Measurements from ENCODE around the gene MIDN.

The MIDN gene

DNA sequence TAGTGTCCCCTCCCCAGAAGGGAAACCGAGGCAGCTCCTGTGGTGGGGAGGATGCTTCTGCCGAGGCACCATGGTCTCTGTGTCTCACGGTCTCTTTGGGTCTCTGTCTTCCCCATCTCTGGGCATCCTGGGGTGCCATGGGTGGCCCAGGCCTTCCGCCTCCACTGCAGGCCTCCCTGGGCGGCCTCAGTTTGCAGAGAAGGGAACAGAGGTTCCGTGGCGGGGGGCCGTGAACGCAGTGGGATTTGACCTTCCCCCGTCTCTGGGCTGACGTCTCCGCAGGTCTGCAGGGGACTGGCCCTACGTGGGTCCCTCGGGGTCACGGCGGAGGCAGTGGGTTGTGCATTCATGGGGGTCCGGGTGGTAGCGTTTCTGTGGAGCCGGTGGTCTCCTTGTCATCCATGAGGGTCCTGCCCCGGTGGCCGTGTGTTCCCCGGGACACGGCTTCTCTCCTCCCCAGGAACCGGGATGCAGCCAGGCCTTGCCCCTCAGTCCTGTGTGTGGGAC, 41.9 kb downstream of the MIDN start:
- no peak overlapping the region for H3K4me3 ChIP-seq (ENCODE audit: low read depth, low read length)
- TF ChIP-seq, protein P1, sequence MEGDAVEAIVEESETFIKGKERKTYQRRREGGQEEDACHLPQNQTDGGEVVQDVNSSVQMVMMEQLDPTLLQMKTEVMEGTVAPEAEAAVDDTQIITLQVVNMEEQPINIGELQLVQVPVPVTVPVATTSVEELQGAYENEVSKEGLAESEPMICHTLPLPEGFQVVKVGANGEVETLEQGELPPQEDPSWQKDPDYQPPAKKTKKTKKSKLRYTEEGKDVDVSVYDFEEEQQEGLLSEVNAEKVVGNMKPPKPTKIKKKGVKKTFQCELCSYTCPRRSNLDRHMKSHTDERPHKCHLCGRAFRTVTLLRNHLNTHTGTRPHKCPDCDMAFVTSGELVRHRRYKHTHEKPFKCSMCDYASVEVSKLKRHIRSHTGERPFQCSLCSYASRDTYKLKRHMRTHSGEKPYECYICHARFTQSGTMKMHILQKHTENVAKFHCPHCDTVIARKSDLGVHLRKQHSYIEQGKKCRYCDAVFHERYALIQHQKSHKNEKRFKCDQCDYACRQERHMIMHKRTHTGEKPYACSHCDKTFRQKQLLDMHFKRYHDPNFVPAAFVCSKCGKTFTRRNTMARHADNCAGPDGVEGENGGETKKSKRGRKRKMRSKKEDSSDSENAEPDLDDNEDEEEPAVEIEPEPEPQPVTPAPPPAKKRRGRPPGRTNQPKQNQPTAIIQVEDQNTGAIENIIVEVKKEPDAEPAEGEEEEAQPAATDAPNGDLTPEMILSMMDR (IDR thresholded peaks at IDR 0.05; ENCODE audit: low read depth, low read length): no peak

DNA sequence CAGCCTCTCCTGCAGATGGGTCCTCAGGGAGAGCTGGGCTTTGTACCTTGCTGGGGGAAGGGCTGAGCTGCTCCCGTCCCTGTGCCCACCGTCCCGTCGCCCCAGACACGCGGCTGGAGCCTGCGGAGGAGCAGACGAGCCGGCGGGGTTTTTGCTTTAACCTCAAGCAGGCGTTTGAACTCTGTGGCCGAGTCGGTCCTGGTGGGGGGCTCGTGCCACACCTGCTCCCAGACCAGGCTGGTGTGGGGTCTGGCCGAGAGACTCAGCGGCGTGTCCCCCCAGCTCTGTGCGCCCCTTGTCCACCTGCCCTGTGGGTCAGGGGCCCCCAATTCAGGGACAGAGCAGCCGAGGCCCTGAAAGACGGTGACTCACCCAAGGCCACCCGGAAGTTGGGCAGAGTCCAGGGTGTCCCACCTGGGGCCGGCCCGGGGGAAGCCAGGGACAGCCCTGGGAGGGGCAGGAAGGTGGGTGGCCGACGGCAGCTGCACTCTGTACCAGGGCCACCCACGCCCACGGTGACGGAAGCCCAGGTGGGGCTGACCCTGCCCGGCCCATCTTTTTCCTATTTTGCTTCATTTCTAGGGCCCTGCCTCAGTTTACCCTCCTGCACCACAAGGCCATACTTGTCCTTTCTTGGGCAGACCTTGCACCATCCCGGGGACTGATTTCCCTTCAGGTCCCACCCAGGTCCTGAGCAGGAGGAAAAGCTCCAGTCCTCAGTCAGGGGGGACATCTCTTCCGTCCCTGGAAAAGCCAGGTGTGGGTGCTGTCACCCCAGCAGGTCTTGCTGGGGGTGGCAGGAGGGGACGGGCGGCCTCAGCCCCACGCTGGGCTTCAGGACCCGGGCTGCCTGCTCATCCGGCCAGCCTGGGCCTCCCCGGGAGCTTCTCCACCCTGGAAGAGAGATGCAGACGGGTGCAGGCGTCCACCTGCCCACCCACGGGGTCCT, 42.6 kb downstream of the MIDN start:
- H3K4me3 ChIP-seq (ENCODE audit: low read depth, low read length): no peak overlapping the region
- TF ChIP-seq, protein P1 (IDR thresholded peaks at IDR 0.05; ENCODE audit: low read depth, low read length): no peak

DNA sequence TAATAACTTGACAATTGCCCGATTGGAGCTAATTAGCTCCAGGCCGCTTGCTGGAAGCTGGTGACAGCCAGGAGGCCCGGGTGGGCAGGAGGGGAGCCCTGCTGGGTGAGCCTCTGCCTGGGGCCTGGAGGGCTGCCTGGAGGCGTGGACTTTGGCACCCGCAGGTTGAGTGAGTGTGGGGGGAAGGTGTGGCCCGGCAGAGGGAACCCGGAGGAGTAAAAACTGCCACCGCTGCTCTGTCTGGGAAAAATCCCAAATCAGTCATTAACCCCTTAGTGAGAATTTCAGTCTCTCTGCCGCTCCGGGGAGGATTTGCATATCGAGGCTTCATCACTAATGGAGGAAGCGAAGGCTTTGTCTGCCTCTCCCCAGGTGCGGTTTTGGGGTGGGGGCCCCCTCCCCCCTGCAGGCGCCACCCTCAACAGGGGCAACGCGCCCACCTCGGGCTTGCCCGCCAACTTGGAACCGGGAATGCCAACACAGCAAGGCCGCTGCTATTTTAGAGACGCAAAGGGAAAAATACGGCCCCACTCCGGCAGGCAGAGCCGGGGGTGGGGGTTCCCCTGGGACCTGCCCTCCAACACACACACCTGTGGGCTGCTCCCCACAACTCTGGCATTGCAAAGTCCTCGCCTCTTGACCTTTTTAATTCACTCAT, 43.5 kb downstream of the MIDN start:
- no peak overlapping the region for H3K4me3 ChIP-seq (ENCODE audit: low read depth, low read length)
- TF ChIP-seq, protein P1 (IDR thresholded peaks at IDR 0.05; ENCODE audit: low read depth, low read length): no peak

DNA sequence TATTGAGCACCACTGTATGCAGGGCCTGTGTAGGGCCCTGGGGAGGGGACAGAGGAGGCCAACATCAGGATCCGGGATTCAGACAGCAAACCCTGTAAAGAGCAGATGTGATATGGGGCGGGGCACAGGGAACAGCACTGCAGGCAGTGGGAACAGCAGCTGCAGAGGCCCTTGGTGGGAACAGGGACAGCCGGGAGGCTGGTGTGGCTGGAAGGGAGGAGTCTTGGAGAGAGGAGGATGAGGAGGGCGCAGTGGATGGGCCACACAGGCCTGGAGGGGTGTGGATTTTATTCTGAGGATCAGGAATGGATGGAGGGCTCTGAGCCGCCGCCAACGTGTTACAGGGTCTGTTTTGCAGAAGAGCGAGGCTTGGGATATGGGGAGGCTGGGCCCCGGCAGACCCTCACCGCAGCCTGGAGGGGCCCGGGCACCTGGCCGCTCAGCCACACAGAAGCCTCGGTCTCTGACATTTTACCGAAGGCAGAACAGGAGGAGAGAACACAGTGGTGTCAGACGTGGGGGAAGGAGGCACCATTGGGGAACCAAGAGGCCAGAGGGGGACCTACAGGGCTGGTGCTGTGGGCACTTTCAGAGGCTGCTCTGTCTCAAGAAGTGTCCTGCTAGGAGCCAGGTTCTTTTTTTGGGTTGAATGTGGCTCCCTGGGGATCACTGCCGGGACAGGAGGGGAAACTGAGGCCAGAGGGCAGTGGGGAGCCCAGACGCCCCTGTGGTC, 44.2 kb downstream of the MIDN start:
- no peak overlapping the region for H3K4me3 ChIP-seq (ENCODE audit: low read depth, low read length)

DNA sequence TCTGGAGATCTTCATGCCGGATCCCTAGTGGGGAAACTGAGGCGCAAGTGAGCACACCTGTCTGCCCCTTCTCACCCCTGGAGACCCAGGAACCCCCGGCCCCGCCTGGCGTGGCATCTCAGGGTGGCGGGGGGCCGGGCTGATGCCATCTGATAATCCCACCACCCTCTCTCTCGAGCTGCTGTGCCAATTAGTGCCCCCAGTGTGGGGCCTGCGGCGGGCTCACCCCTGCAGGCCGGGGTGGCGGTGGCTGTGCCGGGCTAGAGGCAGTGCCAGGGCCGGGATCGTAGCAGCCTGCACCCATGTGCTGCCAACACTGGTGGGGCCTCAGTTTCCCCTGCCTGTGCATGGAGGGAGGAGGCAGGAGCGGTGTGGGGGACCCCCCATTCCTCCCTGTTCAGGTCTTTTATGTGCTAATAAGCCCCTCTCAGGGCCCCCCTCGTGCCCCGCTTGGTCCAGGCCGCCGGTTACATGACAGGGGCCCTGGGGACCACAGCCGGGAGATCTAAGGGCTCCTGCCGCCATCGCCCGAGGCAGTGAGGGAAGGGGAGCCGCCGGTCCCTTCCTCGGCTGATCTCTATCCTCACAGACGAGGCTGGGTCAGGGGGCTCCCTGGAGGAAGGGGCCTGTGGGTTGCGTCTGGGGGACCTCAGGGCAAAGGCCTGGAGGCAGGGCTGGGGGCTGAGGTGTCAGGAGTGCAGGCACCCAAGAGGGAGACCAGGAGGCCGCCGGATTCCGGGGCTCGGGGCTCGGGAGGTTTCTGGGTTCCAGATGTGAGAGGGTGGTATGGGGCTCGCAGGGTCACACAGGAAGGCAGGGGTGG, 45.6 kb downstream of the MIDN start:
- no peak overlapping the region for H3K4me3 ChIP-seq (ENCODE audit: low read depth, low read length)
- TF ChIP-seq, protein P1 (IDR thresholded peaks at IDR 0.05; ENCODE audit: low read depth, low read length): no peak

More for the DNA sequence above, 44.2 kb downstream of the MIDN start:
- TF ChIP-seq, protein P1 (IDR thresholded peaks at IDR 0.05; ENCODE audit: low read depth, low read length): no peak

DNA sequence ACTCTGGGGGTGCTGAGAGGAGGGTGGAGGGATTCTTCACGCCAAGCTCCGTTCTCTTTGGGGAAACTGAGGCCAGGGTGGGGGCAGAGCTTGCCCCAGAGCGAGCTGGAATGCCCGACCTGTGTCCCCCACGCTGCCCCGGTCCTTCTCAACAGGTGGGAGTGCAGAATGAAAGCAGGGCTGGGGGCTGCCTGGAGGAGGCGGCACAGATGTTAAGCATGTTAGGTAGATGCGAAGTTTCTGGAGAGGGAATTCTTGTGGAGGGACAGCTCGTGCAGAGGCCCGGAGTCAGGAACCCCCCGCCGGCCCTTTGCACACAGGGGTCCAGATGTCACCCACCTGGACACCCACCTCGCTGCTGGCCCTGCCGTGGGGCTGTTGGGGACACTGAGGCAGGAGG, 46.3 kb downstream of the MIDN start:
- TF ChIP-seq, protein P1 (IDR thresholded peaks at IDR 0.05; ENCODE audit: low read depth, low read length): no peak

More for the DNA sequence above, 46.3 kb downstream of the MIDN start:
- no peak overlapping the region for H3K4me3 ChIP-seq (ENCODE audit: low read depth, low read length)
